DND-41 (cell line): Measurements from ENCODE around the gene PCSK9.

Source experiments
- ATAC-seq: fragments of 200-7000 bp; cut with Tn5 transposase; 3 replicates; pipeline ENCODE4 v1.9.1; 2021; ENCODE audit warnings: low read depth; ENCODE audit not compliant: insufficient read depth
- DNase-seq: peaks from one replicate; pipeline ENCODE4 v3.0.0-alpha.2; 2020
- H2AFZ ChIP-seq: 2 replicates; pipeline ENCODE4 v1.6.0; 2012; ENCODE audit warnings: low read depth, low read length
- H3K27ac ChIP-seq: 2 replicates; pipeline ENCODE4 v1.5.1; 2012; ENCODE audit warnings: low read length, inconsistent platforms
- H3K27me3 ChIP-seq: fragments of 200-600 bp; sonication (generic); 2 replicates; pipeline ENCODE4 v1.6.0; 2012; ENCODE audit warnings: low read length, mild to moderate bottlenecking, inconsistent platforms; ENCODE audit not compliant: insufficient read depth, poor library complexity
- H3K36me3 ChIP-seq: 2 replicates; pipeline ENCODE4 v1.5.1; 2012; ENCODE audit warnings: low read length, inconsistent platforms; ENCODE audit not compliant: insufficient read depth
- H3K4me1 ChIP-seq: 2 replicates; pipeline ENCODE4 v1.5.1; 2012; ENCODE audit warnings: mild to moderate bottlenecking, low read length; ENCODE audit not compliant: insufficient read depth
- H3K4me2 ChIP-seq: 2 replicates; pipeline ENCODE4 v1.6.0; 2012; ENCODE audit warnings: mild to moderate bottlenecking, moderate library complexity, low read length, inconsistent platforms; ENCODE audit not compliant: insufficient read depth
- H3K4me3 ChIP-seq, 2 experiments: fragments of 200-600 bp in 1 of 2; shearing (Covaris generic) in 1 of 2; 2 replicates each; pipeline ENCODE4 v1.5.1; 2012 to 2016; ENCODE audit warnings: inconsistent platforms in 2 of 2, low read length in 2 of 2, mild to moderate bottlenecking in 2 of 2, low read depth in 1 of 2, moderate library complexity in 1 of 2
- H3K79me2 ChIP-seq: 2 replicates; pipeline ENCODE4 v1.6.0; 2012; ENCODE audit warnings: low read length, inconsistent platforms; ENCODE audit not compliant: insufficient read depth
- H3K9ac ChIP-seq: 2 replicates; pipeline ENCODE4 v1.6.0; 2012; ENCODE audit warnings: low read depth, mild to moderate bottlenecking, inconsistent platforms, low read length, moderate library complexity
- H3K9me3 ChIP-seq: 2 replicates; pipeline ENCODE4 v1.5.1; 2012; ENCODE audit warnings: low read length, moderate library complexity, mild to moderate bottlenecking, inconsistent platforms; ENCODE audit not compliant: insufficient read depth, severe bottlenecking
- H4K20me1 ChIP-seq: 2 replicates; pipeline ENCODE4 v1.6.0; 2012; ENCODE audit warnings: low read length; ENCODE audit not compliant: insufficient read depth
- CTCF ChIP-seq: IDR thresholded peaks from 2 replicates; pipeline ENCODE4 v1.5.1; 2012; ENCODE audit warnings: borderline replicate concordance, low read length, moderate library complexity, mild to moderate bottlenecking; ENCODE audit not compliant: poor library complexity, severe bottlenecking; ENCODE audit errors: extremely low read depth
- EZH2 ChIP-seq: IDR thresholded peaks from 3 replicates; pipeline ENCODE4 v1.6.1; 2012; ENCODE audit warnings: borderline replicate concordance, low read depth, mild to moderate bottlenecking, moderate library complexity, low read length, inconsistent platforms; ENCODE audit not compliant: severe bottlenecking

The PCSK9 gene

DNA sequence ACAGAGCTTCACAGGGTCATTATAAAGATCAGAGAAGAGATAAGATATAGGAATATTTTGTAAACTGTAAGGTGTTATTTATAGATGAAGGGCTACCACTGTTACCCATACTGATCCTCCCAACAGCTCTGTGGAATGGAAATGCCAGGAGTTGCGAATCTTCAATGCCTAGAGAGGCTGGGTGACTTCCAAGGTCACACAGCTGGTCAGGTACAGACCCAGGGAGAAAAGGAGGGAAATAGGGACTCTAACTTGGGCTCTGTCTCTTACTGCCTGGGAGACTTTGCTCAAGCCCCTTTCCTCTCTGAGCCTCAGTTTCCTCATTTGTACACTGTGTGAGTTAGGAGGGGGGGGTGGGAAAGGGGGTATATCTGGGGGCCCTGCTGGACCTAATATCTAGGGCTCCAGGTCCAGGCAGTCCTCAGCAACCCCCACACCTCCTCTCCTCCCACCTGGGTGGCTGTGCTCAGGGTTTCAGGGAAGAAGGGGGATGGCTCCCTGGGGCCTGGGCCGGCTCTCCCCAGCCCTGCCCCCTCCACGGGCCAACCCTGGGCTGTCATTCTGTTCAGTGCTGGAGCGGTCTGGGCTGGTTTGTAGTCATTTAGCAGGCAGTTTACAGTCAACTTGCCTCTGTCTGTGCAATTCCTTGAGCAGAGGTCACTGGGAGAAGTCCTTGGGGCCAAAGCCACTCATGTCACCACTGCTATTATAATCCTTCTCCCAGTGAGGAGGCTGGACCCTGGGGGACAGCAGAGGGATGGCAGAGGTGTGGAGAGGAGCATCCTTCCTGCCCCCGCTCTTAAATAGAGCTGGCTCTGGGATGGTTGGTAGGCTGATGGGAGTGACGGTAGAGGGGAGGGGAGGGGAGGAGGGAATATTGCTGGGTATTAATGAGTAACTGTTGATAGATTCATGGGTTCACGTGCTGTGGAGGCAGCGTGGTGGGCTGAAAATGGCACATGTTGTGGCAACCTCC, 39.0 kb upstream of the PCSK9 start:
- H4K20me1 ChIP-seq, result no peaks in the 10 kb centered on the region
- no peak overlapping the region for H2AFZ ChIP-seq
- H3K4me1 ChIP-seq, result no peaks in the 10 kb centered on the region
- TF ChIP-seq CTCF, result no peak
- no peak for TF ChIP-seq EZH2
- no peaks in the 10 kb centered on the region for H3K79me2 ChIP-seq
- H3K36me3 ChIP-seq, result no peaks in the 10 kb centered on the region
- ATAC-seq (no peak), DNase-seq (no peak)
- H3K9ac ChIP-seq, result no peak overlapping the region
- no peaks in the 10 kb centered on the region for H3K27me3 ChIP-seq
- no peak overlapping the region for H3K4me2 ChIP-seq
- no peak overlapping the region for H3K4me3 ChIP-seq
- H3K27ac ChIP-seq, result no peak overlapping the region
- no peaks in the 10 kb centered on the region for H3K9me3 ChIP-seq

DNA sequence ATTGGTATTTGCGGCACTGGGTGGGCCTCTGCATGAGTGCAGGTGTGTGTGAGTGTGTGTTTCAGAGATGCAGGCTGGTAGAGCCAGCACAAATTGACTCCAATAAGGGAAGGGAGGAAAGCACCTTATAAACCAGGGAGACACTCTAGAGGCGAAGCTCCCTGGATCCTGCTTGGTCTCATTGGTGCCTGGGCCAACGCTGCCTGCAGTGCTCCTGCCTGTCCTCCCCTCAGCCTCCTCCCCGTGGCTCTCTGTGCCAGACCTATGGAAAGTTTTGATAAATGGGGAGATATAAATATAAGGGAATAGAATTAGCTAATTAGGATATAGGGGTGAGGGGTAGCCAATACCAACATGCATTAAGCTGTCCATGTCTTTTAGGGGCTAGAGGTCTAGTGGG, 38.0 kb upstream of the PCSK9 start:
- DNase-seq (no peak), ATAC-seq (no peak)
- Histone ChIP-seq H3K9ac (no peak overlapping the region), H3K27me3 (no peaks in the 10 kb centered on the region), H3K4me3 (no peak overlapping the region), H3K4me1 (no peaks in the 10 kb centered on the region), H2AFZ (no peak overlapping the region), H3K9me3 (no peaks in the 10 kb centered on the region), H3K27ac (no peak overlapping the region), H3K4me2 (no peak overlapping the region), H3K79me2 (no peaks in the 10 kb centered on the region), H3K36me3 (no peaks in the 10 kb centered on the region), H4K20me1 (no peaks in the 10 kb centered on the region)
- TF ChIP-seq CTCF, result no peak

DNA sequence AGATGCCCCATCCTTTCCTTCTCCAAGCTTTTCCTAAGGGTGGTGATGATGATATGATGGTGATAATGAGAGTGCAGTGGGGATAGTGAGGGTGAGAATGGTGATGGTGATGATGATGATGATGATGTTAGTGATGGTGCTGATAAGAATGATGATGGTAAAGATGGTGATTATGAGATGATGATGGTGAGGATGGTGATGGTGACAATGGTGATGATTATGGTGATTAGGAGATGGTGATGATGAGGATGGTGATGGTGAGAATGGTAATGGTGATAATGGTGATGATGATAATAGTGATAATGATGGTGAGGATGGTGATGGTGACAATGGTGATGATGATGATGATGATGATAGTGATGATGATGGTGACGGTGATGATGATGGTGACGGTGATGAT, 36.7 kb upstream of the PCSK9 start:
- Histone ChIP-seq H3K4me2 (no peak overlapping the region), H3K4me3 (no peak overlapping the region), H3K79me2 (no peaks in the 10 kb centered on the region), H3K9me3 (no peaks in the 10 kb centered on the region), H4K20me1 (no peaks in the 10 kb centered on the region), H3K36me3 (no peaks in the 10 kb centered on the region), H2AFZ (no peak overlapping the region), H3K27me3 (no peaks in the 10 kb centered on the region), H3K27ac (no peak overlapping the region), H3K4me1 (no peaks in the 10 kb centered on the region), H3K9ac (no peak overlapping the region)
- TF ChIP-seq CTCF, result no peak
- no peak for TF ChIP-seq EZH2
- ATAC-seq (no peak), DNase-seq (no peak)
